ENCODE data around the gene COLEC12. TPM values are rescaled to one million over a fixed set of nuclear protein-coding genes. Genes with fewer than 3 reads are reported as not detected.

The COLEC12 gene
- total RNA-seq, 5 donors from 2014 or later (not counting 1 experiment from before 2014, with no cell fraction given), result 0.07 to 0.32 TPM; not detected in 3

DNA sequence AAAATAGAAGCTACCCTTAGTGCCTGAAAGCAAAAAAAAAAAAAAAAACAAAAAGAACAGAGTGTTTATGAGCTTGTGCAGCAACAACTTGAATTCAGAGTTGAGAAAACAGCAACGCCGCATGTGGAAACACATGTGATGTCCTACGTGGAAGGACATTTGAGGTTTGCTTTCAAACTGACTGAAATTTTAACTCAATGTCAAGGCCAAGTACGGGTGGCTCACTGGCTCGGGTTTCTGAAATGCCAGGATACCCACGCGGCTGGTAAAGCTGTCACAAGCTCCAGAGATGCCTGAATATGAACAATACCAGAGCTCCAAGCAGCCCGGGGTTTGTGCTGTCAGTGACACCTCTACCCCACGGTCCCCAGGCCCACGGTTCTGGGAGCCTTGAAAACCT is 160.5 kb downstream of the COLEC12 start:
- Mint-ChIP-seq H3K9me3 (no peaks in the 10 kb centered on the region), H3K27me3 (peaks cover 5 to 24% of the 10 kb centered on the region in 2 donors)

DNA sequence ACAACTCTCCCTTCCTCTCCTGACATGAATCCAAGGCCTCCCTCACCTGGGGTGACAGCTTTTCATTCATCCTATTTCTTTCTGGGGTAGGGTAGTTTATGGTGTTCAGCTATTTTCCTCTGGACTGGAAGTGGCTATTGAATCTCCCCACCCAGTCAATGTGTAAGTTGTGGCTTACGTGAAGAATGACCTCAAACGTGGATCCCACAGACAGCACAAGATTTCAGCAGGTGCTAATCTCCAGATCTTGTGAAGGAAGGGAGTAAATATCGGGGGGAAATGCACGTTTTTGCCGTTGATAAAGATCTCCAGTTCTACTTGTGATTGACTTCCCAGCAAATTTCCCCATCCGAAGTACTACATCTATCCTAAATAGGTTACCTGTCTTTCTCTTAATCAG is 161.3 kb downstream of the COLEC12 start:
- H3K27me3 ChIP-seq (replicated peaks in 1 of 2; ENCODE audit: control insufficient read depth in 2 of 2, extremely low read depth in 1 of 2, insufficient read depth in 2 of 2, low read length in 1 of 2), result peaks cover 0 to 5% of the 10 kb centered on the region in 2 experiments
- H3K4me1 ChIP-seq (ENCODE audit: control insufficient read depth in 1 of 2, extremely low read depth in 1 of 2, insufficient read depth in 2 of 2, low read length in 2 of 2), result no peaks in the 10 kb centered on the region
- H3K4me1 Mint-ChIP-seq, result no peaks in the 10 kb centered on the region
- 80% methylated on average over 1 of the region's 6 CpGs for WGBS (ENCODE audit: insufficient coverage)
- no peaks in the 10 kb centered on the region for H3K9me3 Mint-ChIP-seq
- DNase-seq (no peak), ATAC-seq (replicated peaks in 1 of 4) (no peak)
- POLR2A ChIA-PET, result interaction anchor here in 1 of 2 donors (0.6 kb wide), 1 partner anchor 11 kb away, joined by 4 read pairs; no protein-coding TSS in a partner anchor
- no peak overlapping the region for H3K4me3 Mint-ChIP-seq
- no peak overlapping the region for H3K27ac ChIP-seq (ENCODE audit: low read length)
- CTCF ChIA-PET, result no interaction called here
- no peaks in the 10 kb centered on the region for H3K36me3 Mint-ChIP-seq
- no peak overlapping the region for H3K4me3 ChIP-seq (ENCODE audit: control insufficient read depth in 1 of 2, extremely low read depth in 1 of 2, low read length in 1 of 2)
- H3K27ac Mint-ChIP-seq, result no peak overlapping the region
- no peaks in the 10 kb centered on the region for H3K36me3 ChIP-seq (ENCODE audit: control insufficient read depth in 2 of 2, extremely low read depth in 1 of 2, insufficient read depth in 1 of 2, low read length in 1 of 2)
- no peaks in the 10 kb centered on the region for H3K9me3 ChIP-seq
- H3K27me3 Mint-ChIP-seq, result peaks cover 6 to 25% of the 10 kb centered on the region in 2 donors

More for the DNA sequence above, 160.5 kb downstream of the COLEC12 start:
- Histone ChIP-seq H3K9me3 (no peaks in the 10 kb centered on the region), H3K27ac (ENCODE audit: low read length) (no peak overlapping the region), H3K27me3 (replicated peaks in 1 of 2; ENCODE audit: control insufficient read depth in 2 of 2, extremely low read depth in 1 of 2, insufficient read depth in 2 of 2, low read length in 1 of 2) (peaks cover 0 to 5% of the 10 kb centered on the region in 2 experiments), H3K4me3 (ENCODE audit: control insufficient read depth in 1 of 2, extremely low read depth in 1 of 2, low read length in 1 of 2) (no peak overlapping the region), H3K4me1 (ENCODE audit: control insufficient read depth in 1 of 2, extremely low read depth in 1 of 2, insufficient read depth in 2 of 2, low read length in 2 of 2) (no peaks in the 10 kb centered on the region), H3K36me3 (ENCODE audit: control insufficient read depth in 2 of 2, extremely low read depth in 1 of 2, insufficient read depth in 1 of 2, low read length in 1 of 2) (no peaks in the 10 kb centered on the region)
- no peak for ATAC-seq (replicated peaks in 1 of 4)
- Mint-ChIP-seq H3K36me3 (no peaks in the 10 kb centered on the region), H3K27ac (no peak overlapping the region), H3K4me3 (no peak overlapping the region), H3K4me1 (no peaks in the 10 kb centered on the region)
- WGBS (ENCODE audit: insufficient coverage), result 81% methylated on average over 7 of the region's 10 CpGs
- POLR2A ChIA-PET, result interaction anchor here in 1 of 2 donors (0.6 kb wide), 1 partner anchor 10 kb away, joined by 4 read pairs; no protein-coding TSS in a partner anchor
- DNase-seq, result no peak
- CTCF ChIA-PET, result no interaction called here

DNA sequence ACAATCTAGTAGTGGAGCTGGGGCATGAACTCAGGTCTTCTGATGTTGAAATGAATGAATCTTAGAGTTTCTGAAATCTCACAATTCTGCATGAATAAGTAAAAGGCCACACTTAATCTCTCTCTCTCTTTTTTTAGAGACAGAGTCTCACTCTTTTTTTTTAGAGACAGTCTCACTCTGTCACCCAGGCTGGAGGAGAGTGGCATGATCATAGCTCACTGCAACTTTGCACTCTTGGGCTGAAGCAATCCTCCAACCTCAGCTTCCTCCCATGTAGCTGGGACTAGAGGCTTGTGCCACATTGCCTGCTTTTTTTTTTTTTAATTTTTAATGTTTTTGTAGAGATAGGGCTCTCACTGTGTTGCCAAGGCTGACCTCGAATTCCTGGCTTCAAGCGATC is 163.8 kb downstream of the COLEC12 start:
- Mint-ChIP-seq H3K27ac (no peak overlapping the region), H3K36me3 (no peaks in the 10 kb centered on the region), H3K4me3 (no peak overlapping the region), H3K9me3 (no peaks in the 10 kb centered on the region), H3K4me1 (no peaks in the 10 kb centered on the region), H3K27me3 (peaks cover 12 to 17% of the 10 kb centered on the region in 2 donors)
- Histone ChIP-seq H3K9me3 (no peaks in the 10 kb centered on the region), H3K4me3 (ENCODE audit: control insufficient read depth in 1 of 2, extremely low read depth in 1 of 2, low read length in 1 of 2) (no peak overlapping the region), H3K27me3 (replicated peaks in 1 of 2; ENCODE audit: control insufficient read depth in 2 of 2, extremely low read depth in 1 of 2, insufficient read depth in 2 of 2, low read length in 1 of 2) (peaks cover 0 to 5% of the 10 kb centered on the region in 2 experiments), H3K36me3 (ENCODE audit: control insufficient read depth in 2 of 2, extremely low read depth in 1 of 2, insufficient read depth in 1 of 2, low read length in 1 of 2) (no peaks in the 10 kb centered on the region), H3K27ac (ENCODE audit: low read length) (no peak overlapping the region), H3K4me1 (ENCODE audit: control insufficient read depth in 1 of 2, extremely low read depth in 1 of 2, insufficient read depth in 2 of 2, low read length in 2 of 2) (no peaks in the 10 kb centered on the region)
- WGBS (ENCODE audit: insufficient coverage), result no CpG with 5 or more reads among the region's 2 CpGs
- POLR2A ChIA-PET, result no interaction called here
- ATAC-seq (replicated peaks in 1 of 4), result no peak
- no peak for DNase-seq
- CTCF ChIA-PET, result no interaction called here

DNA sequence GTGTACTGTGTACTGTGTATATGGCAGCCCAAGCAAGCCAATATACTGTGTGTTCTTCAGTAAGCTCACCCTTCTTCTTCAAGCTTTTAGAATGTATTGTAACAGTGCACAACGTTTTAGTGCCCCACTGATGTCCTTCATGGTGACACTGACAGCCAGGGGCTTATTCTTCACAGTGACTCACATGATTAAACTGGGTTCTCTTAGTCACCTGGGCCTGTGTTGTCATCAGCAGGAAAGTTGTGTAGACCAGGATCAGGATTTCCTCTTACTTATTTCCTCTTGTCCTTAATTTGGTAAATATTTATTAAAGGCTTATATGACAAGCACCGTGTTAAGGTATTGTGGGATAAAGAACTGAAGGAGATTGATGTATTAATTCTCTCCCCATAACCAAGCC is 164.8 kb downstream of the COLEC12 start:
- H3K27me3 Mint-ChIP-seq, result peaks cover 12 to 18% of the 10 kb centered on the region in 2 donors
- peaks cover 0 to 7% of the 10 kb centered on the region in 2 experiments for H3K27me3 ChIP-seq (replicated peaks in 1 of 2; ENCODE audit: control insufficient read depth in 2 of 2, extremely low read depth in 1 of 2, insufficient read depth in 2 of 2, low read length in 1 of 2)
- H3K36me3 Mint-ChIP-seq, result no peaks in the 10 kb centered on the region
- no peak overlapping the region for H3K4me3 Mint-ChIP-seq
- CTCF ChIA-PET, result no interaction called here
- no peaks in the 10 kb centered on the region for H3K4me1 ChIP-seq (ENCODE audit: control insufficient read depth in 1 of 2, extremely low read depth in 1 of 2, insufficient read depth in 2 of 2, low read length in 2 of 2)
- POLR2A ChIA-PET, result no interaction called here
- ATAC-seq (replicated peaks in 1 of 4), result no peak
- 40% methylated on average over 1 of the region's 2 CpGs for WGBS (ENCODE audit: insufficient coverage)
- no peaks in the 10 kb centered on the region for H3K36me3 ChIP-seq (ENCODE audit: control insufficient read depth in 2 of 2, extremely low read depth in 1 of 2, insufficient read depth in 1 of 2, low read length in 1 of 2)
- no peaks in the 10 kb centered on the region for H3K9me3 Mint-ChIP-seq
- no peaks in the 10 kb centered on the region for H3K9me3 ChIP-seq
- no peaks in the 10 kb centered on the region for H3K4me1 Mint-ChIP-seq
- H3K4me3 ChIP-seq (ENCODE audit: control insufficient read depth in 1 of 2, extremely low read depth in 1 of 2, low read length in 1 of 2), result no peak overlapping the region
- H3K27ac Mint-ChIP-seq, result no peak overlapping the region
- no peak for DNase-seq
- H3K27ac ChIP-seq (ENCODE audit: low read length), result no peak overlapping the region

DNA sequence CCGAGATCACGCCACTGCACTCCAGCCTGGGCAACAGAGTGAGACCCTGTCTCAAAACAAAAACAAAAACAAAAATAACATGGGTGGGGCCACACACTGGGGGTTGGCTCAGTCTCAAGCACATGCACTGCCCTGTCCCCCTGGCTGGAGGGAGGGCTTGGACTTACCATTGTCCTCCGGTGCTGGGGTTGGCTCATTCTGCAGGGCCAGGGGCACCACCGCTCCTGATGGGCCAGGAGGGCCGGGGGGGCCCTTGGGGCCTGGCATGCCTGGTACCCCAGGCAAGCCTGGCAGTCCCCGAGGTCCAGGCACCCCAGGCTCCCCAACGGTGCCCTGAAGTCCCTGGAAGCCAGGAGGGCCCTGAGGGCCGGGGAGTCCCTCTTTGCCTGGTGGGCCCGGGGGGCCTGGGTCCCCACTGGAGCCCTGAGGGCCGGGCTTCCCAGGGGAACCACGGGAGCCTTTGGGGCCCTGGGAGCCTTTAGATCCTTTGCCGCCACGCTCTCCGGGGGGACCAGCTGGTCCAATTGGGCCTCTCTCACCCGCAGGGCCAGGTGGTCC is 165.8 kb downstream of the COLEC12 start:
- H3K9me3 ChIP-seq, result no peaks in the 10 kb centered on the region
- Mint-ChIP-seq H3K4me3 (no peak overlapping the region), H3K4me1 (no peaks in the 10 kb centered on the region), H3K9me3 (no peaks in the 10 kb centered on the region), H3K27me3 (peaks cover 12 to 18% of the 10 kb centered on the region in 2 donors), H3K36me3 (no peaks in the 10 kb centered on the region), H3K27ac (no peak overlapping the region)
- H3K27me3 ChIP-seq (replicated peaks in 1 of 2; ENCODE audit: control insufficient read depth in 2 of 2, extremely low read depth in 1 of 2, insufficient read depth in 2 of 2, low read length in 1 of 2), result peaks cover 0 to 10% of the 10 kb centered on the region in 2 experiments
- H3K4me1 ChIP-seq (ENCODE audit: control insufficient read depth in 1 of 2, extremely low read depth in 1 of 2, insufficient read depth in 2 of 2, low read length in 2 of 2), result no peaks in the 10 kb centered on the region
- CTCF ChIA-PET, result no interaction called here
- no peak for ATAC-seq (replicated peaks in 1 of 4)
- POLR2A ChIA-PET, result no interaction called here
- no peaks in the 10 kb centered on the region for H3K36me3 ChIP-seq (ENCODE audit: control insufficient read depth in 2 of 2, extremely low read depth in 1 of 2, insufficient read depth in 1 of 2, low read length in 1 of 2)
- no peak for DNase-seq
- WGBS (ENCODE audit: insufficient coverage), result 85% methylated on average over 12 of the region's 15 CpGs
- H3K4me3 ChIP-seq (ENCODE audit: control insufficient read depth in 1 of 2, extremely low read depth in 1 of 2, low read length in 1 of 2), result no peak overlapping the region
- no peak overlapping the region for H3K27ac ChIP-seq (ENCODE audit: low read length)

DNA sequence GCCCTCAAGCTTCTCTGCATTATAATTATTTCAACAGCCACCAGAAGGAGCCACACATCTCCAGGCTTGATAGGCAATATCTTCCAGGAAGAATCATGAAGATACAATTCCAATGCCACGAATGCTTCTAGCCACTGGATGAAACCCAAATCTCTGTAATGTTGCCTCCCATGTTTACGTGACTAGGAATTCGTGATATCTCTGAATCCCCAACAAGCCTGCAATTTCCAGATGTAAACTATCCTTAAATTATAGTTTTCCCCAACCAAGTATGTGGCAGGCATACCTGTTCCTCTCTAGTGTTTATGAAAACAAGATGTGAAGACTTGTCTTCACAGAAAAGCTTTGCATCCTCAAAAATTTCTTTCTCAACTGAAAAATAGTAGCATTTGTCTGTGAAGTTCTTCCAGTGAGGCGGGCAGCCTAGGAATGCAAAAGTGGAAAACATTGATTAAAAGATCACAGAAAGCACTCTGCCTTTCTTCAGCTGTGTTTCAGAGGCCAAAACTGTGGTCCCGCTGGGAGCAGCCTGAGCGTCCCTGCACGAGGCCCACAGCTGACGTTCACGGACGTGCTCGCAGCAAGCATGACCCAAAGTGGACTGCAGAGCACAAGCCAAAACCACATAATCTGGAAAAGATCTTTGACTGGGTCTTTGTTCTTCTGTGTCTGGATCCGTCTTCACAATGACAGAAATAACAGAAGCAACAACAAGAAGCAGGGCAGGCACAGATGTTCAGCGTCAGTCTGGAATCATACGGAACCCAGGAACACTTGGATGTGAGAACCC is 167.6 kb downstream of the COLEC12 start:
- no peaks in the 10 kb centered on the region for H3K9me3 ChIP-seq
- POLR2A ChIA-PET, result no interaction called here
- Mint-ChIP-seq H3K9me3 (no peaks in the 10 kb centered on the region), H3K4me3 (no peak overlapping the region), H3K4me1 (no peaks in the 10 kb centered on the region), H3K27me3 (peaks cover 10 to 12% of the 10 kb centered on the region in 2 donors), H3K36me3 (no peaks in the 10 kb centered on the region), H3K27ac (no peak overlapping the region)
- 89% methylated on average over 12 of the region's 14 CpGs for WGBS (ENCODE audit: insufficient coverage)
- no peak overlapping the region for H3K4me3 ChIP-seq (ENCODE audit: control insufficient read depth in 1 of 2, extremely low read depth in 1 of 2, low read length in 1 of 2)
- ATAC-seq (replicated peaks in 1 of 4) (no peak), DNase-seq (no peak)
- H3K4me1 ChIP-seq (ENCODE audit: control insufficient read depth in 1 of 2, extremely low read depth in 1 of 2, insufficient read depth in 2 of 2, low read length in 2 of 2), result no peaks in the 10 kb centered on the region
- H3K27ac ChIP-seq (ENCODE audit: low read length), result no peak overlapping the region
- H3K27me3 ChIP-seq (replicated peaks in 1 of 2; ENCODE audit: control insufficient read depth in 2 of 2, extremely low read depth in 1 of 2, insufficient read depth in 2 of 2, low read length in 1 of 2), result peaks cover 0 to 13% of the 10 kb centered on the region in 2 experiments
- H3K36me3 ChIP-seq (ENCODE audit: control insufficient read depth in 2 of 2, extremely low read depth in 1 of 2, insufficient read depth in 1 of 2, low read length in 1 of 2), result no peaks in the 10 kb centered on the region
- CTCF ChIA-PET, result no interaction called here
